Measurements from ENCODE around the gene RBPJ. TPM values are rescaled to one million over a fixed set of nuclear protein-coding genes. Genes with fewer than 3 reads are reported as not detected.

Gene RBPJ
- total RNA-seq, 1 donor from 2014 or later: 51.4 TPM

- H3K4me3 Mint-ChIP-seq: no peak overlapping the region
- DNase-seq (no peak), ATAC-seq (ENCODE audit: low read depth) (peak; percentile 80)
- H3K27me3 Mint-ChIP-seq: no peaks in the 10 kb centered on the region
- peaks cover 13% of the 10 kb centered on the region for H3K4me1 Mint-ChIP-seq
- ChIA-PET POLR2A (interaction anchor here (1.7 kb wide), 1 partner anchor 31 kb away, joined by 14 read pairs; no protein-coding TSS in a partner anchor), CTCF (no interaction called here)
- H3K27ac Mint-ChIP-seq: peak overlapping the region; percentile 59
- intact Hi-C loops (cut with micrococcal nuclease): loop anchor here (1.0 kb wide), 1 partner anchor 31 kb away; no protein-coding TSS in a partner anchor
- H3K9me3 Mint-ChIP-seq: no peaks in the 10 kb centered on the region
- TF ChIP-seq, protein P1, sequence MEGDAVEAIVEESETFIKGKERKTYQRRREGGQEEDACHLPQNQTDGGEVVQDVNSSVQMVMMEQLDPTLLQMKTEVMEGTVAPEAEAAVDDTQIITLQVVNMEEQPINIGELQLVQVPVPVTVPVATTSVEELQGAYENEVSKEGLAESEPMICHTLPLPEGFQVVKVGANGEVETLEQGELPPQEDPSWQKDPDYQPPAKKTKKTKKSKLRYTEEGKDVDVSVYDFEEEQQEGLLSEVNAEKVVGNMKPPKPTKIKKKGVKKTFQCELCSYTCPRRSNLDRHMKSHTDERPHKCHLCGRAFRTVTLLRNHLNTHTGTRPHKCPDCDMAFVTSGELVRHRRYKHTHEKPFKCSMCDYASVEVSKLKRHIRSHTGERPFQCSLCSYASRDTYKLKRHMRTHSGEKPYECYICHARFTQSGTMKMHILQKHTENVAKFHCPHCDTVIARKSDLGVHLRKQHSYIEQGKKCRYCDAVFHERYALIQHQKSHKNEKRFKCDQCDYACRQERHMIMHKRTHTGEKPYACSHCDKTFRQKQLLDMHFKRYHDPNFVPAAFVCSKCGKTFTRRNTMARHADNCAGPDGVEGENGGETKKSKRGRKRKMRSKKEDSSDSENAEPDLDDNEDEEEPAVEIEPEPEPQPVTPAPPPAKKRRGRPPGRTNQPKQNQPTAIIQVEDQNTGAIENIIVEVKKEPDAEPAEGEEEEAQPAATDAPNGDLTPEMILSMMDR (IDR thresholded peaks at IDR 0.05): no peak
- H3K36me3 Mint-ChIP-seq (ENCODE audit: low read depth): no peaks in the 10 kb centered on the region
Measured at GRCh38 chr4:26288355-26288909, 32.4 kb upstream of the RBPJ start.

GRCh38 chr4:26289401-26289800, 31.4 kb upstream of the RBPJ start:
- intact Hi-C loops (cut with micrococcal nuclease): no loop called here
- Mint-ChIP-seq H3K4me3 (no peak overlapping the region), H3K27ac (no peak overlapping the region), H3K36me3 (ENCODE audit: low read depth) (no peaks in the 10 kb centered on the region), H3K27me3 (peaks cover 2% of the 10 kb centered on the region), H3K9me3 (no peaks in the 10 kb centered on the region), H3K4me1 (peaks cover 13% of the 10 kb centered on the region)
- ATAC-seq (ENCODE audit: low read depth): no peak
- ChIA-PET CTCF (interaction anchor here (0.7 kb wide), 1 partner anchor 1705 kb away, joined by 3 read pairs; no protein-coding TSS in a partner anchor), POLR2A (interaction anchor here (0.7 to 1.7 kb wide), 2 partner anchors 13 to 30 kb away, joined by 5 to 14 read pairs; no protein-coding TSS in a partner anchor)
- TF ChIP-seq, protein P1 (IDR thresholded peaks at IDR 0.05): no peak
- no peak for DNase-seq

GRCh38 chr4:26290321-26290720, 30.5 kb upstream of the RBPJ start:
- Mint-ChIP-seq H3K4me3 (no peak overlapping the region), H3K36me3 (ENCODE audit: low read depth) (no peaks in the 10 kb centered on the region), H3K9me3 (no peaks in the 10 kb centered on the region), H3K27me3 (peaks cover 2% of the 10 kb centered on the region), H3K27ac (no peak overlapping the region), H3K4me1 (peaks cover 13% of the 10 kb centered on the region)
- ChIA-PET CTCF (interaction anchor here (1.0 kb wide), 1 partner anchor 40 kb away, joined by 3 read pairs; no protein-coding TSS in a partner anchor), POLR2A (interaction anchor here (0.6 to 0.7 kb wide), 2 partner anchors 12 to 15 kb away, joined by 5 to 6 read pairs; no protein-coding TSS in a partner anchor)
- TF ChIP-seq, protein P1 (IDR thresholded peaks at IDR 0.05): no peak
- no peak for DNase-seq
- intact Hi-C loops (cut with micrococcal nuclease): no loop called here
- ATAC-seq (ENCODE audit: low read depth): no peak

GRCh38 chr4:26294904-26295303, 25.9 kb upstream of the RBPJ start:
- Mint-ChIP-seq H3K36me3 (ENCODE audit: low read depth) (no peaks in the 10 kb centered on the region), H3K4me3 (no peak overlapping the region), H3K9me3 (no peaks in the 10 kb centered on the region), H3K4me1 (no peaks in the 10 kb centered on the region), H3K27me3 (peaks cover 2% of the 10 kb centered on the region), H3K27ac (no peak overlapping the region)
- CTCF ChIA-PET: no interaction called here
- intact Hi-C loops (cut with micrococcal nuclease): no loop called here
- ATAC-seq (ENCODE audit: low read depth) (no peak), DNase-seq (no peak)
- POLR2A ChIA-PET: no interaction called here
- TF ChIP-seq, protein P1 (IDR thresholded peaks at IDR 0.05): no peak

DNA sequence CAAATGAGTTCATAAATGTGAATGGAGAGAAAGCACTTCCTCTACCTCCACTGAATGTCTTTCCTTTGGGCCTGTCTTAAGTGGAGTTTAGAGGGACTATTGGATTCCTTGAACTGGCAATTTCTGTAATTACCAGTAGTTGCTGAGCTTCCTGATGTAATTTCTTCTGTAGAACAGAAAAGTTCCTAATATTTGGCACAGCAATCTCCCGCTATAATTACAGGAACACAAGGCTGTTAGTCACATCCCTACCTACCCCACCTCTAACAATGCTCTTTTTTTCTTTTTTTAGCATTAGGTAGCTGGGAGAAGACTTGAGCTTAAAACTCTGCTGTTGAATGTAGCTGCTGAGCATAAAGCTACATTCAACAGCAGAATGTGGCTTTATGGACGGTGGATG, 24.8 kb upstream of the RBPJ start:
- Mint-ChIP-seq H3K4me1 (no peaks in the 10 kb centered on the region), H3K27me3 (peaks cover 2% of the 10 kb centered on the region), H3K4me3 (no peak overlapping the region), H3K36me3 (ENCODE audit: low read depth) (no peaks in the 10 kb centered on the region), H3K9me3 (no peaks in the 10 kb centered on the region), H3K27ac (no peak overlapping the region)
- POLR2A ChIA-PET: no interaction called here
- DNase-seq (no peak), ATAC-seq (ENCODE audit: low read depth) (no peak)
- CTCF ChIA-PET: no interaction called here
- TF ChIP-seq, protein P1 (IDR thresholded peaks at IDR 0.05): no peak
- intact Hi-C loops (cut with micrococcal nuclease): no loop called here
